OCI-LY1 (cell line): ENCODE data around the gene CTDSPL.

Experiments
- EZH2 ChIP-seq: fragments of 200-600 bp; sonication (generic), shearing (Covaris generic); IDR thresholded peaks from 2 replicates; pipeline ENCODE4 v1.8.0; 2017; ENCODE audit warnings: borderline replicate concordance, mixed run types, mild to moderate bottlenecking, antibody characterized with exemption, low read length, moderate library complexity, mixed read lengths
- TF ChIP-seq, protein P1 (sequence below): fragments of 200-600 bp; sonication (generic), shearing (Covaris generic); IDR thresholded peaks from 2 replicates; pipeline ENCODE4 v1.5.1; 2017; ENCODE audit warnings: mild to moderate bottlenecking, antibody characterized with exemption, low read length, moderate library complexity, mixed read lengths

DNA sequence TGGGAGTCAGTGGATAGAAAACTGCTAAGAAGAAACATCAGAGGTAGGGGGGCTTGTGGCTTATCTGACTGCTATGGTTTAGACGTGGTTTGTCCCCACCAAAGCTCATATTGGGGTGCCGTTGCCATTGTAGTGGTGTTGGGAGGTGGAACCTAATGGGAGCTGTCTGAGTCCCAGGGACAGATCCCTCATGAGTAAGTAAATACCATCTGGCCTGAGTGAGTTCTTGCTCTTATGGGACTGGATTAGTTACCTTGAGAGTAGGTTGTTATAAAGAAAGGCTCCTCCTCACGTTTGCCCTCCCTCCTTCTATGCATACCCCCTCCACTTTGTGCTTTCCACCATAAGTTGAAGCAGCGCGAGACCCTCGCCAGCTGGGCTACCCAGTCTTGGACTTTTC, 75.5 kb downstream of the CTDSPL start:
- TF ChIP-seq, protein P1, sequence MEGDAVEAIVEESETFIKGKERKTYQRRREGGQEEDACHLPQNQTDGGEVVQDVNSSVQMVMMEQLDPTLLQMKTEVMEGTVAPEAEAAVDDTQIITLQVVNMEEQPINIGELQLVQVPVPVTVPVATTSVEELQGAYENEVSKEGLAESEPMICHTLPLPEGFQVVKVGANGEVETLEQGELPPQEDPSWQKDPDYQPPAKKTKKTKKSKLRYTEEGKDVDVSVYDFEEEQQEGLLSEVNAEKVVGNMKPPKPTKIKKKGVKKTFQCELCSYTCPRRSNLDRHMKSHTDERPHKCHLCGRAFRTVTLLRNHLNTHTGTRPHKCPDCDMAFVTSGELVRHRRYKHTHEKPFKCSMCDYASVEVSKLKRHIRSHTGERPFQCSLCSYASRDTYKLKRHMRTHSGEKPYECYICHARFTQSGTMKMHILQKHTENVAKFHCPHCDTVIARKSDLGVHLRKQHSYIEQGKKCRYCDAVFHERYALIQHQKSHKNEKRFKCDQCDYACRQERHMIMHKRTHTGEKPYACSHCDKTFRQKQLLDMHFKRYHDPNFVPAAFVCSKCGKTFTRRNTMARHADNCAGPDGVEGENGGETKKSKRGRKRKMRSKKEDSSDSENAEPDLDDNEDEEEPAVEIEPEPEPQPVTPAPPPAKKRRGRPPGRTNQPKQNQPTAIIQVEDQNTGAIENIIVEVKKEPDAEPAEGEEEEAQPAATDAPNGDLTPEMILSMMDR = no peak
- TF ChIP-seq EZH2 = no peak
